ENCODE measurements around the gene CDC40.
A peak's percentile ranks its signal among the peaks of the same experiment; 100 is the strongest.

The CDC40 gene

DNA sequence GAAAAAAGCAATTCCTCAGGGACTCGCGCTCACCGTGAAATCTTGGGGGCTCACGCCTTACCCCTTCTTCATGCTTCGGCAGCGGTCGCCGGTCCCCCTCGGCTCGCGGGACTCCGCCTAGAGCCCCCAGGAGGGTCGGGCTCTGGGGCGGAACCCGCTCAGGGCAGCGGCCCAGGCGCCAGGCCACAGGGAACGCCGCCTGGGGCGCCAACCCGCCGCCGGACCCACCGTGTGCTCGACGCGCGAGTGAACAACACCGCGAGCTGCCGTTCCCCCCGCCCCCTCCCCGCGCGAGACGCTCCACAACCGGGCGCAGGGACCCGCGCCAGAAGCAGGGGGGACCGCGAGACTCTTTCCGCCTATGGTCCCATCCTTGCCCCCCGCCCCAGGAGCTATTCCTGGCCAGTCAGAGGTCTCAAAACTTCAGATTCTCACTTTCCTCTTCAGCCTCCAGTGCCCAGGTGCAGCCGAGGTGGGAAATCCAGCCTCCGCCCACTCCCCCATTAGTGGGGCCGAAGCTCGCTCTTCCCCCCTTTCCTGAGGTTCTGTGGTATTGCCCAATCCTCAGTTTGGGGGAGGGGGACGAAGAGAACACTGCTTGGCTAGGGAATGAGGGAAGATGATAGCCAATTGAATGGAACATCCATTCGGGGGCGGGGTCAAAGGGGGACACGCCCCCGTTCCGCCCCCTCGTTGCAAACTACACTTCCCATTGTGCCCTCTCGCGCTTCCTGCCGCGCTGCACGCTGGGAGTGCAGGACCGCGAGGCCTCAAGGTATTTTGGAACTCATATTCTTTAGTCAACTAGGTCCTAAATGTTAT, 610 bp upstream of the CDC40 start, which contains the start of gene WASF1:
Gene WASF1 (minus strand): TSS at position 265 of the 822 bp plus-strand sequence. CDS start 52,069 bp downstream, outside the sequence.
- Histone ChIP-seq H3K9me3 (ENCODE audit: control insufficient read depth, low read length) (no peaks in the 10 kb centered on the region), H3K4me3 (ENCODE audit: extremely low read depth, insufficient read depth, low read length, poor library complexity, severe bottlenecking) (peak within 1 kb of the TSS; percentile 78), H3K36me3 (ENCODE audit: control insufficient read depth, insufficient read depth, low read length) (peaks cover 9% of the 10 kb centered on the region), H3K27ac (ENCODE audit: low read depth, low read length, severe bottlenecking) (peak within 1 kb of the TSS; percentile 99), H3K4me1 (ENCODE audit: control insufficient read depth, insufficient read depth, low read length, poor library complexity, severe bottlenecking) (no peaks in the 10 kb centered on the region)
- WGBS, 2 experiments (ENCODE audit: insufficient coverage in 2 of 2): 0% methylated on average over 28 to 39 of the region's 62 CpGs

DNA sequence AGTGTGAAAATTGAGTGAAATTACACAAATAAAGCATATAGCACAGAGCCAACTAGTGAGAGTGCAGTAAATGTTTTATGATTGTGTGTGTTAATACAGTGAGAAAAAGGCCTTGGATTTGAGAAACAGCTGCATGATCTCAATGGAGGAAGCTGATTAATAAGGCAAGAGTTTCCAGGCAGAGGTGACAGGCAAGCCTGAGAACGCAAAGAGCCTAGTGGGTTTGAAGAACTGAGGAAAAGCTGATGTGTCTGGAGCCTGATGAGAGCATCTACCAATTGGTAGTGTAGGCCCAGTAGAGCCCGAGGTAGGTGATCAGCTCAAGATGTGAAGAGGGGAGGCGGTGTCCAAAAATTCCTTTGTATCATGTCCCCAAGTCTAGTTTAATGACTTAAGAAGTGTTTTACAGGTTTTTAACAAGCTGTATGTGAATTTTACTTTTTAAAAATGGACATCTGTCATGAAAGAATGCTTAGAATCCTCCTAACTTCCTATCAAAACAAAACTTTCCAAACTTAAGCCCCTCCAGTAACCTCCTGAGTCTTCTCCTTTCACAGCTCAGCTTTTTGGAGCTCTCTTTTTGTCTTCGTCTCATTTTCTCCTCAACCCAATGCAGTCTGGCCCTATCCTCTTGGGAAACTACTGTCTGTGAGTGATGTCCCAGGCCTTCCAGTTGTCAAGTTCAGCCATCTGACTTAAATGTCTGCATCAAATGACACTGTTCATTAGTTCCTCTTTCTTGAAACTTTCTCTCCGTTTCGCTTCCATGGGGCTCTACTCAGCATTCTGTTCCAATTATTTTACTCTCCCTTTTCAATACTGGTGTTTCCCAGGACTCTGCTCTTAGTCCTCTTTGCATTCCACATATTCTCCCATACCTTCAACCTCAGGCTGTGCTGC, 1.2 kb downstream of the CDC40 start:
- H3K4me1 ChIP-seq (ENCODE audit: control insufficient read depth, insufficient read depth, low read length, poor library complexity, severe bottlenecking): no peaks in the 10 kb centered on the region
- H3K9me3 ChIP-seq (ENCODE audit: control insufficient read depth, low read length): no peaks in the 10 kb centered on the region
- peaks cover 9% of the 10 kb centered on the region for H3K36me3 ChIP-seq (ENCODE audit: control insufficient read depth, insufficient read depth, low read length)
- H3K4me3 ChIP-seq (ENCODE audit: extremely low read depth, insufficient read depth, low read length, poor library complexity, severe bottlenecking): peak overlapping the region; percentile 78
- 71 to 77% methylated on average over 5 of the region's 6 CpGs for WGBS, 2 experiments (ENCODE audit: insufficient coverage in 2 of 2)
- no peak overlapping the region for H3K27ac ChIP-seq (ENCODE audit: low read depth, low read length, severe bottlenecking)

DNA sequence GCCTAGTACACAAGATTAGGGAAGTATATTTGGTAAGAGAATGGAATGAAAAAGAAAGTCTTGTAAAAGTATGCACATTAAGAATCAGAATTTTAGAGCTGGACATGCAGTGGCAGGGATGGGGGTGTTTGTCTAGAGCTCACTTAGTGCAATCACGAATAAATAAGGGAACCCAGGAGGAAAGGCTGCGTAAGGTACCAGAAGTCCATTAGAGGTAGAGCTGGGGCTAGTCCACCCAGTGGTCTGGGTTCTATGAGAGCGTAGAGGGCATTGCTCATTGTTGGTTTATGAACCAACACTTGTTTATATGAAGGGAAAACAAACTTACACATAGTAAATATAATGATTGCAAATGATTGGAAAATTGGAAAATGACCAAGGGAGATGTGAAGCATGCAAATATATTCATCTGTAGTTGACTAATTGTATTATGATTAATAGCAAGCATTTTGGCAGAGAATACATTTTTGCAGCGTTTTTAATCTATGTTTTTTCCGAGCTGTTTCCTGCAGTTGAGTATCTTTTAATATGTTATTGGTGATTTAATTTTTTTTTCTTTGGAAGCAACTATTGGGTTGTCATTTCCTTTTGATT, 3.2 kb downstream of the CDC40 start:
- no peak overlapping the region for H3K27ac ChIP-seq (ENCODE audit: low read depth, low read length, severe bottlenecking)
- peaks cover 9% of the 10 kb centered on the region for H3K36me3 ChIP-seq (ENCODE audit: control insufficient read depth, insufficient read depth, low read length)
- H3K9me3 ChIP-seq (ENCODE audit: control insufficient read depth, low read length): no peaks in the 10 kb centered on the region
- H3K4me1 ChIP-seq (ENCODE audit: control insufficient read depth, insufficient read depth, low read length, poor library complexity, severe bottlenecking): no peaks in the 10 kb centered on the region
- no peak overlapping the region for H3K4me3 ChIP-seq (ENCODE audit: extremely low read depth, insufficient read depth, low read length, poor library complexity, severe bottlenecking)
- 100% methylated on average over 1 to 2 of the region's 5 CpGs for WGBS, 2 experiments (ENCODE audit: insufficient coverage in 2 of 2)

DNA sequence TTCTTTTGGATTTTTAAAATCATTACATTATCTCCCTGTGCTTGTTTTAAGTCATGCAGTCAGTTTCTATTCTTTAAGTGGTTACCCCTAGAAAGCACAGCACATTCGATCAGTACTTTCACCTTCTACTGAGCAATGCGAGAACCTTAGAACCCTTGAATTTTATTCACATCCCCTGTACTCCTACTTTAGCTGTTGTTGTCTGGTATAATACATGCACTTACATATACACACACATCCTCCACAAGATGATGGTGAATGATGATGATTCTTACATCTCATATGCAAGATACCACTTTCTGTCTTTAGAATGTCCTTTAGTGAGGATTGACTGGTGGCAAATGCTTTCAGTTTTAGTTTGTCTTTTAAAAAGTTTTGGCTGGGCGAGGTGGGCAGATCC, 5.7 kb downstream of the CDC40 start:
- H3K4me3 ChIP-seq (ENCODE audit: extremely low read depth, insufficient read depth, low read length, poor library complexity, severe bottlenecking): no peak overlapping the region
- WGBS, 2 experiments (ENCODE audit: insufficient coverage in 2 of 2): 90 to 100% methylated on average over 2 of the region's 3 CpGs
- H3K27ac ChIP-seq (ENCODE audit: low read depth, low read length, severe bottlenecking): no peak overlapping the region
- peaks cover 9% of the 10 kb centered on the region for H3K36me3 ChIP-seq (ENCODE audit: control insufficient read depth, insufficient read depth, low read length)
- H3K4me1 ChIP-seq (ENCODE audit: control insufficient read depth, insufficient read depth, low read length, poor library complexity, severe bottlenecking): no peaks in the 10 kb centered on the region
- H3K9me3 ChIP-seq (ENCODE audit: control insufficient read depth, low read length): no peaks in the 10 kb centered on the region

DNA sequence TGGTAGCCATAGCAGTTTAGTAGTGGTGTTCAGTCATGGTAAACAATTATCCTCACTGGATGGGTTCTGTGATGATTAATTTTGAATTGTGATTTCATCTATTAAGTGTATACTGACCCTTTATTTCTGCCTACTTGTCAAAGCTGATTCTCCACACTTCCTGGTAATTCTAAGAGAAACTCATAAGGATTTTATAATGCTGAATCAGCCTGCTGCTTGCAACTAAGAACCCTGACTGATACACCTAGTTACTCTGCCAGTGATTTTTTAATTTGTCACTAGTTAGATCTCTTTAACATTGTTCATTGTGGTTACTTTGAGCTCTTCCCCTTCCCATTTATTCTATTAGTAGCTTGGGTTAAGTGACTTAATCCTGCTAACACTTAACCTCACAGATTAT, 8.6 kb downstream of the CDC40 start:
- Histone ChIP-seq H3K36me3 (ENCODE audit: control insufficient read depth, insufficient read depth, low read length) (peaks cover 8% of the 10 kb centered on the region), H3K27ac (ENCODE audit: low read depth, low read length, severe bottlenecking) (no peak overlapping the region), H3K4me3 (ENCODE audit: extremely low read depth, insufficient read depth, low read length, poor library complexity, severe bottlenecking) (no peak overlapping the region), H3K9me3 (ENCODE audit: control insufficient read depth, low read length) (no peaks in the 10 kb centered on the region), H3K4me1 (ENCODE audit: control insufficient read depth, insufficient read depth, low read length, poor library complexity, severe bottlenecking) (peaks cover 7% of the 10 kb centered on the region)

DNA sequence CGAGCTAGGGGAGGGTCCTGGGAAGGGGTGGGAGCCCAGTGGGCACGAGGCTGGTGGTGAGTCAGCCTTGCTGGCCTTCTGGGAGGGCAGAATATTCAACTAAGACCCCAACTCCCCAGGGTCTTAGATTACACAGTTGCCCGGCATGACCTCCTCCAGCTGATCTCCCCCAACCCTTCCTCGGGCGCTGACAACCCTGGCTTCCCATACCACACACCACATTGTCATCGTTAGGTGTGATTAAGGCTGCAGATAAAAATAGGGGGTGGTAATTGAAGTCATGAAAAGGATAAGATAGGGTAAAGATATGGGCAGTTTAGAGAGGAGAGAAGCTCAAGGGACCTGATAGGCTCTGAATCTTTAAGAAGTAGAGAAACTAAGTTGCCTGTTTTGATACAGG, 10.5 kb downstream of the CDC40 start:
- peaks cover 12% of the 10 kb centered on the region for H3K36me3 ChIP-seq (ENCODE audit: control insufficient read depth, insufficient read depth, low read length)
- WGBS, 2 experiments (ENCODE audit: insufficient coverage in 2 of 2): no CpG with 5 or more reads among the region's 6 CpGs
- no peak overlapping the region for H3K4me3 ChIP-seq (ENCODE audit: extremely low read depth, insufficient read depth, low read length, poor library complexity, severe bottlenecking)
- H3K27ac ChIP-seq (ENCODE audit: low read depth, low read length, severe bottlenecking): no peak overlapping the region
- no peaks in the 10 kb centered on the region for H3K9me3 ChIP-seq (ENCODE audit: control insufficient read depth, low read length)
- peaks cover 7% of the 10 kb centered on the region for H3K4me1 ChIP-seq (ENCODE audit: control insufficient read depth, insufficient read depth, low read length, poor library complexity, severe bottlenecking)

DNA sequence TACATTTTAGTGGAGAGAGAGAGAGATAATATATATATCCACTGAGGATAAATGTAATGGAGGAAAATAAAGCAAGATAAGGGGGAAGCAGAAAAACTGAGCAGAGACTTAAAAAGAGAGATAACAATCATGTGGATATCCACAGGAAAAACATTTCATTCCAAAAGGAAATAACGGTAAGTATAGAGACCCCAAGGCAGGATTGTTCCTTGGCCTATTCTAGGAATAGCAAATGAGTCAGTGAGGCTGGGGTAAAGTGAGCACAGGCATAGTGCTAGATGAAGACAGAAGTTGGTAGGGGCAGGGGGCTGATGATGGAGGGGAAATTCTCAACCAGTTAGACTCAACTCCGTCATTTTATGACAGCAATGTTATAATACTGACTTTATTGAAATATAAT, 11.2 kb downstream of the CDC40 start:
- Histone ChIP-seq H3K9me3 (ENCODE audit: control insufficient read depth, low read length) (no peaks in the 10 kb centered on the region), H3K4me1 (ENCODE audit: control insufficient read depth, insufficient read depth, low read length, poor library complexity, severe bottlenecking) (peaks cover 7% of the 10 kb centered on the region), H3K27ac (ENCODE audit: low read depth, low read length, severe bottlenecking) (no peak overlapping the region), H3K36me3 (ENCODE audit: control insufficient read depth, insufficient read depth, low read length) (peaks cover 15% of the 10 kb centered on the region), H3K4me3 (ENCODE audit: extremely low read depth, insufficient read depth, low read length, poor library complexity, severe bottlenecking) (no peak overlapping the region)
- 100% methylated on average over 1 of the region's 2 CpGs; no CpG with 5 or more reads in 1 of the 2 experiments for WGBS, 2 experiments (ENCODE audit: insufficient coverage in 2 of 2)

DNA sequence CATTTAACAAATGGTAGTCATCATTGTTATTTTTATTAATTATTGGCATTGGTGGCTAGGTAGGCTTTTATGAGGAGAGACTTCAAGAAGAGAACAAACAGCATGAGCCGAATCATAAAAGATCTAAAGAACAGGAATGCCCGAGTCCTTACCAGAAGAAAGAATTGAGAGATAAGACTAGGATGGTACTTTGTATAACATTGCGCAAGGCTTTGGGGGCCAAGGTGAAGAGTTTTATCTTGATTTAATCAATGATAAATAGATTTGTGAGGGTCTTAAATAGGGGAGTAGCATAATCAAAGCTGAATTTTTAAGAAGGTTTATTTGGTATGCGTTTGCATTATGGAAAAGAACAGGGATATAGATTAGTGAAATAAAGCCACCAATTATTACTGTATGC, 15.4 kb downstream of the CDC40 start:
- 89 to 93% methylated on average over 3 of the region's 4 CpGs for WGBS, 2 experiments (ENCODE audit: insufficient coverage in 2 of 2)

DNA sequence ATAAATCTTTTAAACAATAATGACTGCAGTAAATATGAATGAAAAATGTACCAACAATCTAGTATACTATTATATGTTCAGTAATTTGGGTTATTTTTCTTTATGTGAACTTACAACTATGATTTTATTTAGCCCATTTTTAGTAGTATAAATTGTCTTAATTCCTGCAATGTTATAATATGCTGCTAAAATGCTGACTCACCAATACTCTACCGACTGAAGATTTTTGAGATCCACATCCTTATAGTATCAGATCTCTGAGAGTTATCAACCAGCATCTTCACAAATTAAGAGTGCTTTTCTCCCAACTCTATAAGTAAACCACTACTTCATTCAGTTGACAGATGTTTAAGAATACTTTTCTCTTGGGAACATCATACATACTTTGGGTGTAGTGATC, 16.6 kb downstream of the CDC40 start:
- no peak overlapping the region for H3K4me3 ChIP-seq (ENCODE audit: extremely low read depth, insufficient read depth, low read length, poor library complexity, severe bottlenecking)
- WGBS, 2 experiments (ENCODE audit: insufficient coverage in 2 of 2): 100% methylated on average over 1 of the region's 1 CpG
- no peak overlapping the region for H3K27ac ChIP-seq (ENCODE audit: low read depth, low read length, severe bottlenecking)
- H3K36me3 ChIP-seq (ENCODE audit: control insufficient read depth, insufficient read depth, low read length): peaks cover 19% of the 10 kb centered on the region
- no peaks in the 10 kb centered on the region for H3K9me3 ChIP-seq (ENCODE audit: control insufficient read depth, low read length)
- H3K4me1 ChIP-seq (ENCODE audit: control insufficient read depth, insufficient read depth, low read length, poor library complexity, severe bottlenecking): peaks cover 2% of the 10 kb centered on the region

More for the DNA sequence above, 15.4 kb downstream of the CDC40 start:
- Histone ChIP-seq H3K4me3 (ENCODE audit: extremely low read depth, insufficient read depth, low read length, poor library complexity, severe bottlenecking) (no peak overlapping the region), H3K9me3 (ENCODE audit: control insufficient read depth, low read length) (no peaks in the 10 kb centered on the region), H3K27ac (ENCODE audit: low read depth, low read length, severe bottlenecking) (no peak overlapping the region), H3K4me1 (ENCODE audit: control insufficient read depth, insufficient read depth, low read length, poor library complexity, severe bottlenecking) (peaks cover 7% of the 10 kb centered on the region), H3K36me3 (ENCODE audit: control insufficient read depth, insufficient read depth, low read length) (peaks cover 19% of the 10 kb centered on the region)

DNA sequence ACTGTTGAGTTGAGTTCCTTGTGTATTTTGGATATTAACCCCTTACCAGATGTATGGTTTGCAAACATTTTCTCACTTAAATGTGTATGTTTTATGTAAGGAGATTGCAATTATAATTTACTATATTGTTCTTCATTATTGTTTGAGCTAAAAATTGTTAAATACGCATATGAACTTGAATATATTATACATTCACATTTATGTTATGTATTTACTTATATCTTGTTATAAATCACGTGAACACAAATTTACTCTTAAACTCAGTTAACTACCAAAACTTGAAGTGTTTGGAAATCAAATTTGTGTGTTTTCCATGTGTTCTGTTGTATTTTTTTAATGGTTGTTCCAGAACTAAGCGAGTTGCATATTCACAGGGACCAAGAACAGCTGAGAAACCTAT, 18.3 kb downstream of the CDC40 start:
- 100% methylated on average over 1 of the region's 3 CpGs for WGBS, 2 experiments (ENCODE audit: insufficient coverage in 2 of 2)
- H3K9me3 ChIP-seq (ENCODE audit: control insufficient read depth, low read length): no peaks in the 10 kb centered on the region
- no peak overlapping the region for H3K27ac ChIP-seq (ENCODE audit: low read depth, low read length, severe bottlenecking)
- peaks cover 14% of the 10 kb centered on the region for H3K36me3 ChIP-seq (ENCODE audit: control insufficient read depth, insufficient read depth, low read length)
- no peaks in the 10 kb centered on the region for H3K4me1 ChIP-seq (ENCODE audit: control insufficient read depth, insufficient read depth, low read length, poor library complexity, severe bottlenecking)
- no peak overlapping the region for H3K4me3 ChIP-seq (ENCODE audit: extremely low read depth, insufficient read depth, low read length, poor library complexity, severe bottlenecking)
